ENCODE data around the gene KIFAP3. TPM values are rescaled to one million over a fixed set of nuclear protein-coding genes. Genes with fewer than 3 reads are reported as not detected.

KIFAP3 gene
- polyA plus RNA-seq, 3 donors = 2.1 to 4.7 (median 2.2) TPM

GRCh38 chr1:169889871-169890270, 184.6 kb downstream of the KIFAP3 start:
- WGBS (ENCODE audit: insufficient coverage) = 94% methylated on average over 1 of the region's 2 CpGs
- H3K36me3 ChIP-seq (replicated peaks in 1 of 2; ENCODE audit: control insufficient read depth in 1 of 2, insufficient read depth in 2 of 2, low read length in 2 of 2) = peaks cover 32 to 41% of the 10 kb centered on the region in 2 donors
- H3K79me2 ChIP-seq (ENCODE audit: insufficient read depth, low read length) = peaks cover 49% of the 10 kb centered on the region
- Mint-ChIP-seq H3K27ac (no peak overlapping the region), H3K4me3 (no peak overlapping the region), H3K4me1 (peaks cover 35% of the 10 kb centered on the region), H3K9me3 (no peaks in the 10 kb centered on the region), H3K27me3 (ENCODE audit: low read depth in 3 of 3) (no peaks in the 10 kb centered on the region), H3K36me3 (peaks cover 34 to 35% of the 10 kb centered on the region in 2 donors)
- H3K4me1 ChIP-seq (ENCODE audit: control insufficient read depth in 1 of 2, insufficient read depth in 2 of 2, low read length in 2 of 2) = peaks cover 16 to 28% of the 10 kb centered on the region in 2 donors
- no peak overlapping the region for H3K4me2 ChIP-seq (replicated peaks; ENCODE audit: extremely low read depth, low read length, poor library complexity, severe bottlenecking)
- no peaks in the 10 kb centered on the region for H3K9me3 ChIP-seq (replicated peaks in 1 of 2; ENCODE audit: control insufficient read depth in 1 of 2, insufficient read depth in 1 of 2, low read length in 2 of 2)
- H3K4me3 ChIP-seq (replicated peaks in 1 of 3; ENCODE audit: low read depth in 2 of 3, low read length in 3 of 3) = no peak overlapping the region
- H4K20me1 ChIP-seq (ENCODE audit: insufficient read depth, low read length) = no peaks in the 10 kb centered on the region
- no peak overlapping the region for H2AFZ ChIP-seq (ENCODE audit: insufficient read depth, low read depth, low read length, poor library complexity, severe bottlenecking)
- intact Hi-C loops (cut with micrococcal nuclease) = loop anchor here (5.0 to 10.0 kb wide), 4 partner anchors 182 to 645 kb away; partner anchors contain the start of genes KIFAP3 (in 2 of the 2), BLZF1 (in 1 of the 2), GORAB (in 1 of the 2) and NME7 (in 1 of the 2)
- no peak overlapping the region for H3K9ac ChIP-seq (ENCODE audit: insufficient read depth, low read length, poor library complexity, severe bottlenecking)
- no peak for DNase-seq
- H3K27me3 ChIP-seq (ENCODE audit: control insufficient read depth in 2 of 2, insufficient read depth in 2 of 2, low read length in 2 of 2) = no peaks in the 10 kb centered on the region
- no peak overlapping the region for H3K27ac ChIP-seq (ENCODE audit: low read depth in 1 of 2, low read length in 2 of 2)
- no peak for TF ChIP-seq CTCF (IDR thresholded peaks at IDR 0.05)

- Histone ChIP-seq H3K36me3 (replicated peaks in 1 of 2; ENCODE audit: control insufficient read depth in 1 of 2, insufficient read depth in 2 of 2, low read length in 2 of 2) (peaks cover 40 to 63% of the 10 kb centered on the region in 2 donors), H3K27me3 (ENCODE audit: control insufficient read depth in 2 of 2, insufficient read depth in 2 of 2, low read length in 2 of 2) (no peaks in the 10 kb centered on the region), H3K9me3 (replicated peaks in 1 of 2; ENCODE audit: control insufficient read depth in 1 of 2, insufficient read depth in 1 of 2, low read length in 2 of 2) (no peaks in the 10 kb centered on the region), H3K27ac (ENCODE audit: low read depth in 1 of 2, low read length in 2 of 2) (no peak overlapping the region), H3K4me2 (replicated peaks; ENCODE audit: extremely low read depth, low read length, poor library complexity, severe bottlenecking) (no peak overlapping the region), H2AFZ (ENCODE audit: insufficient read depth, low read depth, low read length, poor library complexity, severe bottlenecking) (no peak overlapping the region), H3K4me3 (replicated peaks in 1 of 3; ENCODE audit: low read depth in 2 of 3, low read length in 3 of 3) (no peak overlapping the region), H3K4me1 (ENCODE audit: control insufficient read depth in 1 of 2, insufficient read depth in 2 of 2, low read length in 2 of 2) (peaks cover 0 to 12% of the 10 kb centered on the region in 2 donors), H4K20me1 (ENCODE audit: insufficient read depth, low read length) (no peaks in the 10 kb centered on the region), H3K79me2 (ENCODE audit: insufficient read depth, low read length) (peaks cover 34% of the 10 kb centered on the region), H3K9ac (ENCODE audit: insufficient read depth, low read length, poor library complexity, severe bottlenecking) (no peak overlapping the region)
- H3K4me1 Mint-ChIP-seq = peaks cover 27% of the 10 kb centered on the region
- WGBS (ENCODE audit: insufficient coverage) = no CpG with 5 or more reads among the region's 2 CpGs
- intact Hi-C loops (cut with micrococcal nuclease) = no loop called here
- no peak for TF ChIP-seq CTCF (IDR thresholded peaks at IDR 0.05)
- H3K36me3 Mint-ChIP-seq = peaks cover 46 to 56% of the 10 kb centered on the region in 2 donors
- H3K27ac Mint-ChIP-seq = no peak overlapping the region
- no peak overlapping the region for H3K4me3 Mint-ChIP-seq
- no peaks in the 10 kb centered on the region for H3K27me3 Mint-ChIP-seq (ENCODE audit: low read depth in 3 of 3)
- H3K9me3 Mint-ChIP-seq = no peaks in the 10 kb centered on the region
- no peak for DNase-seq
Measured at GRCh38 chr1:169886931-169887330, 187.6 kb downstream of the KIFAP3 start.
